COLO668 (cell line): ENCODE data around the gene KLK14.

ENCODE experiments used
- DNase-seq: peaks from one replicate; lab custom pipeline; 2025; ENCODE audit not compliant: unreplicated experiment; lab: John Stamatoyannopoulos, UW

KLK14 gene

DNA sequence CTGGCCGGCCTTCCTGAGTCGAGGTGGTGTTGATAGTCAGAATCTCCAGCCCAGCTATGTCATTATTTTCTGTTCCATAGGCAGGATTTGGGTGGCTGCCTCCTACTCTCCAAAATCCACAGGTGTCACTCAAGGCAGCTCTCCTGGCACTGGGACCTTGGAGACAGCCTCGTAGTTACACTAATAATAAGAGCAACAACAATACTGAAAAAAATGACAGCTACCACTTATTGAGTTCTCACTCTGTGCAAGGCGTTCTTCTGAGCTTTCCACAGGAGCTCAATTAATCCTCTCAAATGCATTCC lies 35.7 kb downstream of the KLK14 start:
- DNase-seq: no peak

DNA sequence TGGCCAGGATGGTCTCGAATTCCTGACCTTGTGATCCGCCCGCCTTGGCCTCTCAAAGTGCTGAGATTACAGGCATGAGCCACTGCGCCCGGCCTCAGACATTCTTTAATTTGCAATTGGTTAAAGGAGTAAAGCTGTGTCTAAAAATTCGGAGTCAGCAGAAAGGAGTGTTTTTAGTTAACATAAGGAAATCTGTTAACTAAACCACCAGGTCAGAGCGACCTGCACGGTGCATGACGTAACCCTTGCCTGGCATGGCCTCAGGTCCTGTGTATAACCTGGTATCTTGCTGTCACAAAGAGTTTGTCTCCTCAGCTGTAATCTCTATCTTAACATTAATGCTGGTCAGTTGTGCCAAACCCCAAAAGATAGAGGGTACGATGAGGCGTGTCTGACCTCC lies 38.4 kb downstream of the KLK14 start:
- no peak for DNase-seq

- no peak for DNase-seq
These were observed 39.2 kb downstream of the KLK14 start for GRCh38 chr19:51043497-51043896.

GRCh38 chr19:51040151-51040550 lies 42.5 kb downstream of the KLK14 start:
- DNase-seq: no peak

GRCh38 chr19:51036519-51036918 lies 46.2 kb downstream of the KLK14 start:
- no peak for DNase-seq

DNA sequence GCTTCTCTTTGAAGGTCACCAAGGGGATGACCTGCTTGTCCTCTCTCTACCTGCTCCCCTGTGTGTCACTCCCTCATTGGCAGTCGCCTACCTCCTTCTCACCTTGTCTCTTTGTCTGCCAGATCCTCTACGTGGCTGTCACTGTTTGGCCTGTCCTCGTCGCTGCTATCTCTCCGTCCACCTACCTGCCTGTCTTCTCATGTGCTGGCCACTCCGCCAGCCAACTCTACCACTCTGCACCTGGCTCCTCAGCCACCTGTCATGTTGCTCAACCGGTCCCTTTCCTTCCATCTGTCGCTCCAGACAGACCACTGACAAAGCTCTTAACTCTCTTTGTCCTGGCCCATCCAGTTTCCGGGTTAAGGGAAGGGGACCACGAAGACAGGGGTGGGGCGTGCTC lies 48.0 kb downstream of the KLK14 start, which contains the start of gene KLK12:
KLK12 (minus strand) TSS at position 299 of the 400 bp plus-strand sequence. CDS start 381 bp downstream, outside the sequence.
- DNase-seq: peak; percentile 71

- no peak for DNase-seq
These were observed 50.8 kb downstream of the KLK14 start for GRCh38 chr19:51031880-51032225.

DNA sequence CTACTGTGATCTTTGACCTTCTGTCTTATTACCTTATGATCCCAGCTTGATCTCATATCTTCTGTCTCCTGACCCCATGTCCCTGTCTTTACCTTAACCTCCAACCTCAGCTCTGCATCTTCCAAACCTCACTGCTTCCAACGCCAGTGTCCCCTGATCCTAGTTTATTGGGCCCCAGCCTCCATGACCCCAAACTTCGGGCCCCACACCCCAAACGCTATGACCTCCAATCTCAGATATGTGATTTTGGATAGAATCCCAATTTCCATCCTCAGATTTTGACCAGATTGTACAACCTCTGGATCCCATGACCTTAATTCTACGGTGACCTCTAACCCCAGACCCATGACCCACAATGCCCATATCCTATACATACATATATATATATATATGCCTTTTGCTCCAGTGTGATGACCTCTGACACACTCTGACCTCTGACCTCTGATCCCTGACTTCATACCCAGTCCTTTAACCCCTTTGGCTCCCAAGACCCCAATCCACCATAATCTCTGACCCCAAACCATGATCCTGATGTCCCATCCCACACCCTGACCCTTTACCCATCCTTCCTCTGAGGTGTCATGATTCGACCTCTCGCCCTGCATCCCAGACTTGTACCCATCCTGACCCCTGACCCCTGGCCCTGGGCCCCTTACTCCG lies 51.3 kb downstream of the KLK14 start:
- no peak for DNase-seq

GRCh38 chr19:51030631-51031030 lies 52.1 kb downstream of the KLK14 start:
- DNase-seq: no peak

GRCh38 chr19:51029718-51030117 lies 53.0 kb downstream of the KLK14 start:
- no peak for DNase-seq
